OCI-LY1 (cell line): ENCODE data around the gene SEC62.
A peak's percentile ranks its signal among the peaks of the same experiment; 100 is the strongest.

Experiments used
- H2AFZ ChIP-seq: fragments of 200-600 bp; sonication (generic), shearing (Covaris generic); 2 replicates; pipeline ENCODE4 v1.6.0; 2014; ENCODE audit warnings: antibody characterized with exemption, mild to moderate bottlenecking, low read length
- H3F3A ChIP-seq: fragments of 200-600 bp; sonication (generic), shearing (Covaris generic); 2 replicates; pipeline ENCODE4 v1.6.0; 2014; ENCODE audit warnings: mild to moderate bottlenecking, antibody characterized with exemption, low read length, moderate library complexity; ENCODE audit not compliant: insufficient read depth
- H3K27ac ChIP-seq: fragments of 200-600 bp; sonication (generic); 2 replicates; pipeline ENCODE4 v1.5.1; 2014; ENCODE audit warnings: low read length, mixed run types, mild to moderate bottlenecking, low read depth; ENCODE audit not compliant: poor library complexity, severe bottlenecking
- H3K27me3 ChIP-seq: fragments of 200-600 bp; sonication (generic); 2 replicates; pipeline ENCODE4 v1.6.0; 2014; ENCODE audit warnings: antibody characterized with exemption, mild to moderate bottlenecking, low read length, moderate library complexity; ENCODE audit not compliant: insufficient read depth
- H3K36me3 ChIP-seq: fragments of 200-600 bp; sonication (generic); 2 replicates; pipeline ENCODE4 v1.6.1; 2014; ENCODE audit warnings: mild to moderate bottlenecking, antibody characterized with exemption, low read length, moderate library complexity, mixed read lengths; ENCODE audit not compliant: insufficient read depth
- H3K4me1 ChIP-seq: fragments of 200-600 bp; sonication (generic); 2 replicates; pipeline ENCODE4 v1.5.1; 2014; ENCODE audit warnings: mild to moderate bottlenecking, low read length, moderate library complexity; ENCODE audit not compliant: insufficient read depth, severe bottlenecking
- H3K4me2 ChIP-seq: fragments of 200-600 bp; sonication (generic), shearing (Covaris generic); 2 replicates; pipeline ENCODE4 v1.6.1; 2014; ENCODE audit warnings: low read length
- H3K4me3 ChIP-seq: fragments of 200-600 bp; sonication (generic); 2 replicates; pipeline ENCODE4 v1.5.1; 2014; ENCODE audit warnings: low read length, low read depth, mild to moderate bottlenecking, mixed read lengths; ENCODE audit not compliant: poor library complexity, severe bottlenecking
- H3K79me2 ChIP-seq: fragments of 200-600 bp; shearing (Covaris generic); 2 replicates; pipeline ENCODE4 v1.6.1; 2016; ENCODE audit warnings: mixed run types, low read length, mixed read lengths; ENCODE audit not compliant: insufficient read depth
- H3K9ac ChIP-seq: fragments of 200-600 bp; sonication (generic), shearing (Covaris generic); 2 replicates; pipeline ENCODE4 v1.6.1; 2014; ENCODE audit warnings: mild to moderate bottlenecking, low read length, mixed read lengths
- H3K9me2 ChIP-seq: fragments of 200-600 bp; sonication (generic), shearing (Covaris generic); 2 replicates; pipeline ENCODE4 v1.6.1; 2014; ENCODE audit warnings: low read depth, mild to moderate bottlenecking, low read length, mixed read lengths
- H3K9me3 ChIP-seq: fragments of 200-600 bp; shearing (Covaris generic); 2 replicates; pipeline ENCODE4 v1.6.1; 2014; ENCODE audit warnings: low read length, mixed read lengths
- H4K20me1 ChIP-seq: fragments of 200-600 bp; sonication (generic), shearing (Covaris generic); 2 replicates; pipeline ENCODE4 v1.6.0; 2016; ENCODE audit warnings: mild to moderate bottlenecking, low read length; ENCODE audit not compliant: insufficient read depth
- CTCF ChIP-seq: fragments of 200-600 bp; sonication (generic), shearing (Covaris generic); IDR thresholded peaks from 2 replicates; pipeline ENCODE4 v1.5.1; 2017; ENCODE audit warnings: mild to moderate bottlenecking, antibody characterized with exemption, low read length, moderate library complexity, mixed read lengths
- EZH2 ChIP-seq: fragments of 200-600 bp; sonication (generic), shearing (Covaris generic); IDR thresholded peaks from 2 replicates; pipeline ENCODE4 v1.8.0; 2017; ENCODE audit warnings: borderline replicate concordance, mixed run types, mild to moderate bottlenecking, antibody characterized with exemption, low read length, moderate library complexity, mixed read lengths

SEC62 gene

GRCh38 chr3:170047133-170047404 is 80.5 kb downstream of the SEC62 start:
- H3F3A ChIP-seq, result no peaks in the 10 kb centered on the region
- H4K20me1 ChIP-seq, result no peaks in the 10 kb centered on the region
- TF ChIP-seq CTCF, result no peak
- no peak for TF ChIP-seq EZH2
- H3K36me3 ChIP-seq, result no peaks in the 10 kb centered on the region
- no peaks in the 10 kb centered on the region for H3K9me2 ChIP-seq
- no peaks in the 10 kb centered on the region for H3K9me3 ChIP-seq
- H3K9ac ChIP-seq, result no peak overlapping the region
- H3K27ac ChIP-seq, result peak overlapping the region; percentile 90
- no peak overlapping the region for H3K4me3 ChIP-seq
- no peaks in the 10 kb centered on the region for H3K79me2 ChIP-seq
- H3K4me1 ChIP-seq, result peaks cover 47% of the 10 kb centered on the region
- no peaks in the 10 kb centered on the region for H3K27me3 ChIP-seq
- H2AFZ ChIP-seq, result no peak overlapping the region
- no peak overlapping the region for H3K4me2 ChIP-seq
